ENCODE measurements around the gene FAM76A.
A peak's percentile ranks its signal among the peaks of the same experiment; 100 is the strongest.
"Not testable (repeated sequence)": the region's sequence is repeated elsewhere in the genome, so short reads cannot be mapped to it uniquely, and the experiment has no call there.

The FAM76A gene

GRCh38 chr1:27724961-27725373, 794 bp upstream of the FAM76A start:
- no peak for DNase-seq (ENCODE audit: low read depth in 2 of 2)

GRCh38 chr1:27726173-27727044, 648 bp downstream of the FAM76A start:
- DNase-seq (ENCODE audit: low read depth in 2 of 2), result peak; percentile 2 to 8

GRCh38 chr1:27727126-27727525, 1.4 kb downstream of the FAM76A start:
- no peak for DNase-seq (ENCODE audit: low read depth in 2 of 2)

- DNase-seq (ENCODE audit: low read depth in 2 of 2), result no peak
Measured at GRCh38 chr1:27736252-27736651, 10.5 kb downstream of the FAM76A start.

- DNase-seq (ENCODE audit: low read depth in 2 of 2), result no peak
Measured at GRCh38 chr1:27741121-27741520, 15.4 kb downstream of the FAM76A start.

- no peak for DNase-seq (ENCODE audit: low read depth in 2 of 2)
Measured at GRCh38 chr1:27744556-27744955, 18.8 kb downstream of the FAM76A start.

GRCh38 chr1:27745466-27745865, 19.7 kb downstream of the FAM76A start:
- no peak for DNase-seq (ENCODE audit: low read depth in 2 of 2)

- no peak for DNase-seq (ENCODE audit: low read depth in 2 of 2)
Measured at GRCh38 chr1:27752360-27752759, 26.6 kb downstream of the FAM76A start.

GRCh38 chr1:27755286-27755685, 29.5 kb downstream of the FAM76A start:
- no peak for DNase-seq (ENCODE audit: low read depth in 2 of 2)

- no peak for DNase-seq (ENCODE audit: low read depth in 2 of 2)
Measured at GRCh38 chr1:27755865-27756264, 30.1 kb downstream of the FAM76A start.

- no peak for DNase-seq (ENCODE audit: low read depth in 2 of 2)
Measured at GRCh38 chr1:27759236-27759635, 33.5 kb downstream of the FAM76A start.

GRCh38 chr1:27760426-27760825, 34.7 kb downstream of the FAM76A start:
- no peak for DNase-seq (ENCODE audit: low read depth in 2 of 2)

- DNase-seq (ENCODE audit: low read depth in 2 of 2), result no peak
Measured at GRCh38 chr1:27762033-27762432, 36.3 kb downstream of the FAM76A start.

- DNase-seq (ENCODE audit: low read depth in 2 of 2), result no peak
Measured at GRCh38 chr1:27763358-27763757, 37.6 kb downstream of the FAM76A start.

GRCh38 chr1:27770293-27770830, 44.6 kb downstream of the FAM76A start:
- no peak for DNase-seq (ENCODE audit: low read depth in 2 of 2)

GRCh38 chr1:27772036-27772931, 46.5 kb downstream of the FAM76A start:
- DNase-seq (ENCODE audit: low read depth in 2 of 2), result no peak

GRCh38 chr1:27772932-27773825, 47.4 kb downstream of the FAM76A start, which contains the start of gene STX12:
TSS of gene STX12 (plus strand) at chr1:27773219. CDS start at chr1:27773308, 89 bp downstream.
- peak; percentile 94 to 96 for DNase-seq (ENCODE audit: low read depth in 2 of 2)

- no peak for DNase-seq (ENCODE audit: low read depth in 2 of 2)
Measured at GRCh38 chr1:27773826-27774445, 48.2 kb downstream of the FAM76A start.

GRCh38 chr1:27774654-27775053, 48.9 kb downstream of the FAM76A start:
- no peak for DNase-seq (ENCODE audit: low read depth in 2 of 2)

- not testable (repeated sequence) for DNase-seq (ENCODE audit: low read depth in 2 of 2)
Measured at GRCh38 chr1:27775336-27775735, 49.6 kb downstream of the FAM76A start.

GRCh38 chr1:27776276-27776675, 50.5 kb downstream of the FAM76A start:
- not testable (repeated sequence) for DNase-seq (ENCODE audit: low read depth in 2 of 2)
